Vagina (tissue), 2 donors: ENCODE measurements around the gene SERPINB1.

Source experiments
- CTCF ChIP-seq, 3 experiments: fragments of 450-650 bp in 2 of 3; fragments of 200-600 bp in 1 of 3; sonication (generic) in 1 of 3; IDR thresholded peaks; one replicate each; pipeline ENCODE4 v1.5.1; 2017 to 2019; ENCODE audit warnings: antibody characterized with exemption in 3 of 3, mild to moderate bottlenecking in 2 of 3, moderate library complexity in 2 of 3
- POLR2A ChIP-seq, 2 donors: fragments of 450-650 bp; IDR thresholded peaks; one replicate each; pipeline ENCODE4 v1.6.1; 2017; ENCODE audit warnings: antibody characterized with exemption in 2 of 2, mild to moderate bottlenecking in 2 of 2, moderate library complexity in 2 of 2
- POLR2AphosphoS5 ChIP-seq, 2 donors: sonication (generic); formaldehyde crosslinking; IDR thresholded peaks; one replicate each; pipeline ENCODE4 v1.9.0; 2017; ENCODE audit warnings: antibody characterized with exemption in 2 of 2, mild to moderate bottlenecking in 2 of 2, low read depth in 1 of 2; ENCODE audit not compliant: insufficient read depth in 1 of 2

- no peak for TF ChIP-seq POLR2AphosphoS5 (IDR thresholded peaks at IDR 0.05; ENCODE audit: insufficient read depth in 1 of 2, low read depth in 1 of 2)
- no peak for TF ChIP-seq CTCF (IDR thresholded peaks at IDR 0.05)
- no peak for TF ChIP-seq POLR2A (IDR thresholded peaks at IDR 0.05)
Observed at GRCh38 chr6:2877057-2877882, 35.6 kb upstream of the SERPINB1 start.
